DND-41 (cell line): ENCODE measurements around the gene GOLPH3L.

Experiments used
- ATAC-seq: fragments of 200-7000 bp; cut with Tn5 transposase; 3 replicates; pipeline ENCODE4 v1.9.1; 2021; ENCODE audit warnings: low read depth; ENCODE audit not compliant: insufficient read depth
- DNase-seq: peaks from one replicate; pipeline ENCODE4 v3.0.0-alpha.2; 2020
- H2AFZ ChIP-seq: 2 replicates; pipeline ENCODE4 v1.6.0; 2012; ENCODE audit warnings: low read depth, low read length
- H3K27ac ChIP-seq: 2 replicates; pipeline ENCODE4 v1.5.1; 2012; ENCODE audit warnings: low read length, inconsistent platforms
- H3K27me3 ChIP-seq: fragments of 200-600 bp; sonication (generic); 2 replicates; pipeline ENCODE4 v1.6.0; 2012; ENCODE audit warnings: low read length, mild to moderate bottlenecking, inconsistent platforms; ENCODE audit not compliant: insufficient read depth, poor library complexity
- H3K36me3 ChIP-seq: 2 replicates; pipeline ENCODE4 v1.5.1; 2012; ENCODE audit warnings: low read length, inconsistent platforms; ENCODE audit not compliant: insufficient read depth
- H3K4me1 ChIP-seq: 2 replicates; pipeline ENCODE4 v1.5.1; 2012; ENCODE audit warnings: mild to moderate bottlenecking, low read length; ENCODE audit not compliant: insufficient read depth
- H3K4me2 ChIP-seq: 2 replicates; pipeline ENCODE4 v1.6.0; 2012; ENCODE audit warnings: mild to moderate bottlenecking, moderate library complexity, low read length, inconsistent platforms; ENCODE audit not compliant: insufficient read depth
- H3K4me3 ChIP-seq, 2 experiments: fragments of 200-600 bp in 1 of 2; shearing (Covaris generic) in 1 of 2; 2 replicates each; pipeline ENCODE4 v1.5.1; 2012 to 2016; ENCODE audit warnings: inconsistent platforms in 2 of 2, low read length in 2 of 2, mild to moderate bottlenecking in 2 of 2, low read depth in 1 of 2, moderate library complexity in 1 of 2
- H3K79me2 ChIP-seq: 2 replicates; pipeline ENCODE4 v1.6.0; 2012; ENCODE audit warnings: low read length, inconsistent platforms; ENCODE audit not compliant: insufficient read depth
- H3K9ac ChIP-seq: 2 replicates; pipeline ENCODE4 v1.6.0; 2012; ENCODE audit warnings: low read depth, mild to moderate bottlenecking, inconsistent platforms, low read length, moderate library complexity
- H3K9me3 ChIP-seq: 2 replicates; pipeline ENCODE4 v1.5.1; 2012; ENCODE audit warnings: low read length, moderate library complexity, mild to moderate bottlenecking, inconsistent platforms; ENCODE audit not compliant: insufficient read depth, severe bottlenecking
- H4K20me1 ChIP-seq: 2 replicates; pipeline ENCODE4 v1.6.0; 2012; ENCODE audit warnings: low read length; ENCODE audit not compliant: insufficient read depth
- CTCF ChIP-seq: IDR thresholded peaks from 2 replicates; pipeline ENCODE4 v1.5.1; 2012; ENCODE audit warnings: borderline replicate concordance, low read length, moderate library complexity, mild to moderate bottlenecking; ENCODE audit not compliant: poor library complexity, severe bottlenecking; ENCODE audit errors: extremely low read depth
- EZH2 ChIP-seq: IDR thresholded peaks from 3 replicates; pipeline ENCODE4 v1.6.1; 2012; ENCODE audit warnings: borderline replicate concordance, low read depth, mild to moderate bottlenecking, moderate library complexity, low read length, inconsistent platforms; ENCODE audit not compliant: severe bottlenecking

GOLPH3L gene

GRCh38 chr1:150596976-150597375 is 100.0 kb downstream of the GOLPH3L start:
- Histone ChIP-seq H3K4me1 (no peaks in the 10 kb centered on the region), H3K4me3 (no peak overlapping the region), H3K36me3 (0 out of 2 replicates have a peak, but pooled peaks cover 6% of the 10 kb centered on the region), H3K4me2 (no peak overlapping the region), H3K27ac (no peak overlapping the region), H4K20me1 (no peaks in the 10 kb centered on the region), H3K9ac (no peak overlapping the region), H3K79me2 (no peaks in the 10 kb centered on the region), H3K9me3 (no peaks in the 10 kb centered on the region), H3K27me3 (no peaks in the 10 kb centered on the region), H2AFZ (no peak overlapping the region)
- ATAC-seq = no peak
- TF ChIP-seq EZH2 (no peak), CTCF (no peak)
- no peak for DNase-seq
